ENCODE measurements around the gene ALG1. TPM values are rescaled to one million over a fixed set of nuclear protein-coding genes. Genes with fewer than 3 reads are reported as not detected.

Gene ALG1, protein sequence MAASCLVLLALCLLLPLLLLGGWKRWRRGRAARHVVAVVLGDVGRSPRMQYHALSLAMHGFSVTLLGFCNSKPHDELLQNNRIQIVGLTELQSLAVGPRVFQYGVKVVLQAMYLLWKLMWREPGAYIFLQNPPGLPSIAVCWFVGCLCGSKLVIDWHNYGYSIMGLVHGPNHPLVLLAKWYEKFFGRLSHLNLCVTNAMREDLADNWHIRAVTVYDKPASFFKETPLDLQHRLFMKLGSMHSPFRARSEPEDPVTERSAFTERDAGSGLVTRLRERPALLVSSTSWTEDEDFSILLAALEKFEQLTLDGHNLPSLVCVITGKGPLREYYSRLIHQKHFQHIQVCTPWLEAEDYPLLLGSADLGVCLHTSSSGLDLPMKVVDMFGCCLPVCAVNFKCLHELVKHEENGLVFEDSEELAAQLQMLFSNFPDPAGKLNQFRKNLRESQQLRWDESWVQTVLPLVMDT
- total RNA-seq: 38.7 and 51.7 TPM in 2 replicates

DNA sequence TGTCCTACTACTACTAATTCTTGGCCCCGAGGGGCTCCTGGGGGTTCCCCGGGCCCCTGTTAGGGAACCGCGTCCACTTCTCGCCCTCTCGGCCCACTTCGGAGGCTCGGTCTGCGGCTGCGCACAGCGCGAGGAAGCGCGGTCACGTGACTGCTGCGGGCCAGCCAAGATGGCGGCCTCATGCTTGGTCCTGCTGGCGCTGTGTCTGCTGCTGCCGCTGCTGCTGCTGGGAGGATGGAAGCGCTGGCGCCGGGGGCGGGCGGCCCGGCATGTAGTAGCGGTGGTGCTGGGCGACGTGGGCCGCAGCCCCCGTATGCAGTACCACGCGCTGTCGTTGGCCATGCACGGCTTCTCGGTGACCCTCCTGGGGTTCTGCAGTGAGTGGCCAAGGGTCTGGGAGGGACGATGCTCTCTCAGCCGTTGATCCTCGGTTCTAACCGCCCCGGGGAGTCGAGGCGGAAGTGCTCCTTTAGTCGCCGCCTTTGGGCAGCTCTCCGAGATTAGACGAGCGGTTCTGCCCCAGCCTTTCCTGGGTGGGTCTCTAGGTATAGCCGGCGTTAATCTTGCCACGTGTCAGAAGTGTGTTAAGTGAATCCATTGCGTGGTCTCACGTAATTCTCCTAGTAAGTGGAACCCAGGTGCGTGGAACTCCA, at the start of gene ALG1:
ALG1 (plus strand) TSS at position 163 of the 653 bp plus-strand sequence; CDS start at position 170, 7 bp downstream.

DNA sequence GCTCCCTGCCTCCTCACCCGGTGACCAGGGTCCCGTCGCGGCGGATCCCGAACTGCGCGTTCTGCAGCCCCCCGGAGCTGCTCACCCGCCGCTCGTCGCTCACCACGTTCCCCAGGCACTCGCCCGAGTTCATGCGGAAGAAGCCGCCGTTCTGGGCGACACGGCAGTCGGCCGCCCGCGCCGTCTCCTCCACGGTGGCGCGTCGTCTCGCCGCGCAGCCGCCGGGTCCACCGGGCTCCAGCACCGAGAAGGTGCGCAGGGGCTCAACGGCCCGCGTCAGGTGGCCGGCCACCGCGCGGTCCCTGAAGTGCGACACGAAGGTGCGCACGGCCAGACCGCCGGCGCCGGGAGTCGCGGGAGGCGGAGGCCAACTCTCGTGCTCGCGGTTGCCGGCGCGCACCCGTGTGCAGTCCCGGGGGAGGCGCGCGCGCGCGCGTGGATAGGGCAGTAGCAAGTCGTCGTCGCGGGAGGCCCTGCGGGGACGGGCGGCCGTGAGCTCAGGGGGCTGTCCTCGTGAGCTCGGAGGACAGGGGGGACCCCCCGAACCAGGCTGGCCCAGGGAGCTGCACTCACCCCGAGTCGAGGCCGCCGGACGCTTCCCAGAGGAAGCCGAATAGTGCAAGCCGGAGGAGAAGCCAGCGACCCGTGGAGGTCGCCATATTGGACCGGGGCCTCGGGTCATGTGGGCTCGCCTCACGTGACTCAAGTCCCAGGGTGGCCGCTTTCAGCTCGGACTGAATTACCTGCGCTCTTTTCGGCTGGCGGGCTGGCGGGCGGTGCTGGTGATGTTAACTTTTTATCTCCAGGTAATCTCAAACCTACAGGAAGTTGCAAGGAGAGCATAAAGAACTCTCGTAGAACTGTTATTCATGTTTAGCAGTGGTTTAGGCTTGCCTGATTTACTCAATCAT, 38.1 kb upstream of the ALG1 start, which contains the start of gene NAGPA:
NAGPA (minus strand) TSS at position 680 of the 911 bp plus-strand sequence; CDS start at position 659, 21 bp downstream.

DNA sequence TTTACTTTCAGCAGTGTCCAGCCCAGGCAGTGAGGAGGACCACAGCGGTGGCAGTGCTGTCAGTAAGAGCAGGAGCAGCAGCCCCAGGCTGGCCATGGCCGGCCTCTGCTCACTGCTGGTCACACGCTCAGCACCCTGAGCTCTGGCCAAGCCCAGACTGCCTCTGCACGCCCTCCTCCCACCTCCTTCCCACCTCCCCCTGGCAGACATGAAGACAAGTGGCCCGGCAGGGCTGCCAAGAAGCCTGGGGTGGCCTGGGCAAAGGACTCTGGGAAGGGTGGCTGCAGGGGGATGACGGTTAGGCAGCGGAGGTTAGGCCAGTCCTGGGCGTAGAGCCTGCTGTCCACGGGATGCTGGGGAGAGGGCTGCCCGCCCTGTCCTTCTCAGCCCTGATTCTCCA, 5.8 kb upstream of the ALG1 start, which contains the start of gene C16orf89:
C16orf89 (minus strand) TSS at position 144 of the 400 bp plus-strand sequence; CDS start at position 96, 48 bp downstream.

DNA sequence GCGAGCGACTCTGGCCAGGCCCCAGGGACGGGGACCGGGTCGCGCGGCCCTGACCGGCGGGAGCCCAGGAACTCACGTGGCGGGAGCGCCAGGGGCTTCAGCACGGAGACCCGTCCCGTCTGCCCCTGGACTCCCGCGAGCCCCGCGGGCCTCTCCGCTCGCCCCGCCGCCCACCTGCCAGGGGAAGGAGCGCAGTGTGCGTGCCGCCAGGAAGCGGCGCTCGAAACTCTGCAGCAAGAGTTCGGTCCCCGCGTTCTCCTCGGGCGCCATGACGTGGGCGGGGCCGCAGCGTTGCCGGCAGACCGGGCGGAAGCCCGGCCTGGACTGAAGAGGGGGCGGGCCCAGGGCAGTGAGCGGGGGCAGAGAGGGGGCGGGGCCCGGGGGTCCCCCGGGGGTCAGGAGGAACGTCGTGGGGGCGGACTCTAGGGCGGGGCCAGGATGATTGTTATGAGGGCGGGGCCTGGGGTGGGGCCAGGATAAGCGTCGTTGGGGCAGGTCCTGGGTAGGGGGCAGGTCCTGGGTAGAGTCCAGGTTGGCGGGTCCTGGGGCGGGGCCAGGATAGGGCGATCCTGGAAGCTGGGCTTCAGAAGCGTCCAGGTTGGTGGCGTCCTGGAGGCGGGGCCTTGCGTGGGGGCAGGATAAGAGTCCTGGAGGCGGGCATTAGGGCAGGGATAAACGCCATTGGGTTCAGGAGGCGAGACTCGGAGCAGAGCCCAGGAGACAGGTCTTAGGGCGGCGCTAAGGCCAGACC, 26.0 kb downstream of the ALG1 start, which contains the start of gene EEF2KMT:
EEF2KMT (minus strand) TSS at position 326 of the 751 bp plus-strand sequence; CDS start at position 270, 56 bp downstream.

Other genes starting within 250 kb of the ALG1 start
- gene GLYR1, start 224.6 kb upstream of the ALG1 start, total RNA-seq: 30.6 and 36.9 TPM in 2 replicates
- 16.2 and 22.8 TPM in 2 replicates for gene UBN1, start 224.4 kb upstream of the ALG1 start, total RNA-seq
- gene PPL, start 134.7 kb upstream of the ALG1 start, total RNA-seq: 1.3 and 7.2 TPM in 2 replicates
- not detected in 2 replicates for gene SEC14L5, start 113.5 kb upstream of the ALG1 start, total RNA-seq
- gene NAGPA, start 37.9 kb upstream of the ALG1 start, total RNA-seq: 12.0 and 25.2 TPM in 2 replicates
- 0.13 and 0.80 TPM in 2 replicates for gene C16orf89, start 5.9 kb upstream of the ALG1 start, total RNA-seq
- gene EEF2KMT, start 26.0 kb downstream of the ALG1 start, total RNA-seq: 6.1 and 16.2 TPM in 2 replicates